CD4-positive, alpha-beta T cell (primary cell): ENCODE results near the gene NYAP2. TPM values are rescaled to one million over a fixed set of nuclear protein-coding genes. Genes with fewer than 3 reads are reported as not detected.

Experiments
- ATAC-seq: fragments of 200-7000 bp; cut with Tn5 transposase; one replicate; pipeline ENCODE4 v1.10.0; 2022; ENCODE audit warnings: mild to moderate bottlenecking; ENCODE audit not compliant: poor library complexity
- CTCF ChIA-PET: fragments of 350-600 bp; sonication (Branson Sonifier 250); formaldehyde crosslinking; loops from one replicate; lab custom pipeline; 2021; ENCODE audit warnings: antibody characterized with exemption, inconsistent platforms; lab: Charles Lee
- POLR2A ChIA-PET: fragments of 350-600 bp; sonication (Branson Sonifier 250); formaldehyde crosslinking; loops from one replicate; lab custom pipeline; 2021; ENCODE audit warnings: antibody characterized with exemption, inconsistent platforms; lab: Charles Lee
- DNase-seq, 14 experiments: peaks; one replicate each; pipeline ENCODE4 v3.0.0-alpha.2; 2013 to 2020; ENCODE audit warnings: mixed read lengths in 2 of 14
- H3K27ac ChIP-seq, 2 donors: one replicate each; pipeline versions ENCODE4 v1.5.1 to v1.7.0; 2013; ENCODE audit warnings: low read length in 2 of 2, low read depth in 1 of 2, mild to moderate bottlenecking in 1 of 2
- H3K27me3 ChIP-seq, 2 experiments: 1 replicate in 1 of 2; 2 replicates in 1 of 2; pipeline versions ENCODE4 v1.6.1 to v1.7.0; 2013; ENCODE audit warnings: low read length in 2 of 2, control low read depth in 1 of 2, mild to moderate bottlenecking in 1 of 2, moderate library complexity in 1 of 2; ENCODE audit not compliant: insufficient read depth in 2 of 2, control insufficient read depth in 1 of 2
- H3K36me3 ChIP-seq: one replicate; pipeline ENCODE4 v1.6.1; 2013; ENCODE audit warnings: low read length, control low read depth; ENCODE audit not compliant: insufficient read depth
- H3K4me1 ChIP-seq: one replicate; pipeline ENCODE4 v1.6.1; 2013; ENCODE audit warnings: low read length, control low read depth; ENCODE audit not compliant: insufficient read depth
- H3K4me3 ChIP-seq: one replicate; pipeline ENCODE4 v1.5.1; 2013; ENCODE audit warnings: mild to moderate bottlenecking, low read length, moderate library complexity
- H3K9me3 ChIP-seq, 2 experiments: 1 replicate in 1 of 2; 2 replicates in 1 of 2; pipeline versions ENCODE4 v1.6.1 to v1.7.0; 2013; ENCODE audit warnings: low read length in 2 of 2, mild to moderate bottlenecking in 2 of 2, control low read depth in 1 of 2, moderate library complexity in 1 of 2; ENCODE audit not compliant: control insufficient read depth in 1 of 2, insufficient read depth in 1 of 2
- H3K27ac Mint-ChIP-seq: one replicate; pipeline ENCODE4 v1.8.0; 2020; ENCODE audit warnings: mixed read lengths
- H3K27me3 Mint-ChIP-seq: one replicate; pipeline ENCODE4 v1.8.0; 2021; ENCODE audit warnings: mixed read lengths
- H3K36me3 Mint-ChIP-seq: one replicate; pipeline ENCODE4 v1.8.0; 2021; ENCODE audit warnings: low read depth, mixed read lengths
- H3K4me1 Mint-ChIP-seq: one replicate; pipeline ENCODE4 v1.8.0; 2021; ENCODE audit warnings: low read depth, mixed read lengths
- H3K4me3 Mint-ChIP-seq: one replicate; pipeline ENCODE4 v1.8.0; 2020; ENCODE audit warnings: mild to moderate bottlenecking, mixed read lengths
- H3K9me3 Mint-ChIP-seq: one replicate; pipeline ENCODE4 v1.8.0; 2020; ENCODE audit warnings: mixed read lengths
- intact Hi-C, 2 experiments: fragments of 100-400 bp; cut with DNase I in 1 of 2; cut with micrococcal nuclease in 1 of 2; formaldehyde crosslinking; loops; one replicate each; pipeline versions ENCODE4 v1.15.1 to v1.9.0; 2023 to 2025; cut with DNase I, micrococcal nuclease
- total RNA-seq, 174 experiments: library from RNA in 2 of 174; stranded (reverse) in 2 of 174; gene quantifications; one replicate each; pipeline ENCODE4 v1.2.3 and lab custom pipeline; 2021 to 2026
- TF ChIP-seq, protein P1 (sequence below): fragments of 200-600 bp; IDR thresholded peaks from one replicate; pipeline ENCODE4 v1.8.0; 2022; ENCODE audit warnings: antibody characterized with exemption, mild to moderate bottlenecking

The NYAP2 gene
- total RNA-seq, 2 experiments from 2014 or later, result not detected

DNA sequence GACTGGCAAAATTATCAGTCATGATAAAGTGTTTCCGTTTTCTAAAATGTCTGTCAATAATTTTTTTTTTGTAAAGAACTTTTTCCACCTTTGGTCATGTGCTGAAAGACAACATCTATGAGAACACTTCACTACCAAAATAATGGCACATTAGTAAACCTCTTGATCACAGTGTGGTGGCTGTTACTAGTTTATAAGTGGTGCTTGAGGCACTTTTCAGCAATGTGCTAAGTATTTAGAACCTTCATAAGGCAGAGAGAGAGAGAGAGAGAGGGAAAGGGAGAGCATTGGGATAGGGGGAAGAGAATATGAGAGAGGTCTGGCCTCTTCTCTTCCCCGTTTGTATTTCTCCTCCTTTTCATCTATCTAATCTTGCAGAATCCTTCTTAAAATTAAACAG lies 1.1 kb upstream of the NYAP2 start:
- ChIA-PET CTCF (no interaction called here), POLR2A (no interaction called here)
- Histone ChIP-seq H3K4me3 (no peak overlapping the region), H3K9me3 (no peaks in the 10 kb centered on the region), H3K27me3 (peaks cover 3 to 9% of the 10 kb centered on the region in 2 experiments), H3K27ac (no peak overlapping the region), H3K36me3 (no peaks in the 10 kb centered on the region), H3K4me1 (no peaks in the 10 kb centered on the region)
- peaks cover 60% of the 10 kb centered on the region for H3K27me3 Mint-ChIP-seq
- ATAC-seq (no peak), DNase-seq (no peak)
- no peaks in the 10 kb centered on the region for H3K4me1 Mint-ChIP-seq
- TF ChIP-seq, protein P1, sequence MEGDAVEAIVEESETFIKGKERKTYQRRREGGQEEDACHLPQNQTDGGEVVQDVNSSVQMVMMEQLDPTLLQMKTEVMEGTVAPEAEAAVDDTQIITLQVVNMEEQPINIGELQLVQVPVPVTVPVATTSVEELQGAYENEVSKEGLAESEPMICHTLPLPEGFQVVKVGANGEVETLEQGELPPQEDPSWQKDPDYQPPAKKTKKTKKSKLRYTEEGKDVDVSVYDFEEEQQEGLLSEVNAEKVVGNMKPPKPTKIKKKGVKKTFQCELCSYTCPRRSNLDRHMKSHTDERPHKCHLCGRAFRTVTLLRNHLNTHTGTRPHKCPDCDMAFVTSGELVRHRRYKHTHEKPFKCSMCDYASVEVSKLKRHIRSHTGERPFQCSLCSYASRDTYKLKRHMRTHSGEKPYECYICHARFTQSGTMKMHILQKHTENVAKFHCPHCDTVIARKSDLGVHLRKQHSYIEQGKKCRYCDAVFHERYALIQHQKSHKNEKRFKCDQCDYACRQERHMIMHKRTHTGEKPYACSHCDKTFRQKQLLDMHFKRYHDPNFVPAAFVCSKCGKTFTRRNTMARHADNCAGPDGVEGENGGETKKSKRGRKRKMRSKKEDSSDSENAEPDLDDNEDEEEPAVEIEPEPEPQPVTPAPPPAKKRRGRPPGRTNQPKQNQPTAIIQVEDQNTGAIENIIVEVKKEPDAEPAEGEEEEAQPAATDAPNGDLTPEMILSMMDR, result no peak
- no peak overlapping the region for H3K4me3 Mint-ChIP-seq
- no peak overlapping the region for H3K27ac Mint-ChIP-seq
- H3K36me3 Mint-ChIP-seq, result no peaks in the 10 kb centered on the region
- H3K9me3 Mint-ChIP-seq, result no peaks in the 10 kb centered on the region
- intact Hi-C loops, result no loop called here

DNA sequence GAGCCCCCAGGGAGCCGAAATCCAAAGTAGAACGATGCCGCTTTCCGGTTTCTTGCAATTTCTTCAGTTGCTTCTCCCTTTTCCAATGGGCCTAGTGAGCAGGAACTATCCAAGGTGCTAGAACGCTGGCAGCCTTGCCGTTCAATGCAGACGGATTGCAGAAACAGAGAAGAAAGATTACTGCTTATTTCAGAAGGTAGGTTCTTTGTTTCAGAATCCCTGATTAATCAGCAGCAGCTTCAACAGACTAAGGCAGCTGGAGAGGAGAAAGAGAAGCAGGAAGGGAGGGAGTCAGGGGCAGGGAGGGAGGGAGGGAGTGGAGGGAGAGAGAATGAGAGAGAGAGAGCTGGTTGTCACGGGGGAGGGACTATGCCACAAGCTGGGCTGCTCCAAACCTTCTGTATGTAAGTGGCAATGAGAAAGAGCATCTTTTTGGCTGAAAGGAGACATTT lies 576 bp downstream of the NYAP2 start:
- CTCF ChIA-PET, result no interaction called here
- H3K9me3 Mint-ChIP-seq, result no peaks in the 10 kb centered on the region
- TF ChIP-seq, protein P1, result no peak
- Histone ChIP-seq H3K36me3 (no peaks in the 10 kb centered on the region), H3K27ac (no peak overlapping the region), H3K27me3 (peaks cover 7 to 12% of the 10 kb centered on the region in 2 experiments), H3K4me1 (no peaks in the 10 kb centered on the region), H3K9me3 (no peaks in the 10 kb centered on the region), H3K4me3 (no peak overlapping the region)
- peaks cover 65% of the 10 kb centered on the region for H3K27me3 Mint-ChIP-seq
- intact Hi-C loops, result no loop called here
- POLR2A ChIA-PET, result no interaction called here
- DNase-seq (peak in 1 of 14 experiments; percentile 5), ATAC-seq (no peak)
- H3K4me3 Mint-ChIP-seq, result no peak overlapping the region
- H3K27ac Mint-ChIP-seq, result no peak overlapping the region
- no peaks in the 10 kb centered on the region for H3K36me3 Mint-ChIP-seq
- H3K4me1 Mint-ChIP-seq, result no peaks in the 10 kb centered on the region

DNA sequence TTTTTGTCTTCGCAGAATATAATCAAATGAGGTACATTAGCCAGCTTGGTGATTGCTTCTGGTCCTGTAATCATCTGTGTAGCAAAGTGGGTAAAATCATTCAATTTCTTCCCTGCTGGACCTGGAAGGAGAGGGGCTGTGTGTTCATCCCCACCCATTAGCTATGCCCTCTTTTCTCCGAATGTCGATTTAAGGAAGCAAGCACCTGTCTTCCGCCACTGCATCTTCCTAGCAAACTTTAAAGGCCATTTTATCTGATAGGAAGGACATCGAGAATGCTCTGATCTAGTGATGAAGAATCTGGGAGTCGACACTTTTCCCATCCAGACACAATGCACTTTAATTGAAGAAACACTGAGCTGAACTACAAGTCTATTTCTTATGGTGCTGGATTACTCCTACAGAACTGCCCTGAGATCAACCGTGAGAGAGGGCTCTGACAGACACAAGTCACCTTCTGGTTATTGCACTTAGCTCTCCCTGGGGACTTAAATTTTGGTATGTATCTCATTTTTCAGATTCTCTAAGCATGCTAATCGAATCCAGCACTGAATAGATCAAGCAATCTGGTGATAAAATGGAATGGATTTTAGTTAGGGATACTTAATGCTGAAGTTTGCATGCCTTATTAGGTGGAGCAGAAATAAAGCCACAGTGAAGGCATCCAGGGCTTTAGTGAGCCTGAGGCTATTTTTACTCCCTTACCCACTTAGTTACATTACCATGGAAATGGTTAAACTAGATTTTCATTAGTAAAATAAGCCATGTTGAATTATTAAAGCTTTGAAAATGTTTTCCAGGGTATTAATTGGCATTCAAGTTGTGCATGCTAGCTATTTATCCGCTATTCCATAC lies 1.3 kb downstream of the NYAP2 start:
- ATAC-seq (no peak), DNase-seq (no peak)
- Histone ChIP-seq H3K27ac (no peak overlapping the region), H3K9me3 (no peaks in the 10 kb centered on the region), H3K4me3 (no peak overlapping the region), H3K36me3 (no peaks in the 10 kb centered on the region), H3K4me1 (no peaks in the 10 kb centered on the region), H3K27me3 (peaks cover 7 to 12% of the 10 kb centered on the region in 2 experiments)
- Mint-ChIP-seq H3K36me3 (no peaks in the 10 kb centered on the region), H3K4me1 (no peaks in the 10 kb centered on the region), H3K9me3 (no peaks in the 10 kb centered on the region), H3K4me3 (no peak overlapping the region), H3K27me3 (peaks cover 70% of the 10 kb centered on the region), H3K27ac (no peak overlapping the region)
- TF ChIP-seq, protein P1, result no peak
- CTCF ChIA-PET, result no interaction called here
- intact Hi-C loops, result no loop called here
- POLR2A ChIA-PET, result no interaction called here
